IMR-90 (cell line): Measurements from ENCODE around the gene SPECC1L. TPM values are rescaled to one million over a fixed set of nuclear protein-coding genes. Genes with fewer than 3 reads are reported as not detected.
A peak's percentile ranks its signal among the peaks of the same experiment; 100 is the strongest.

Source experiments
- ATAC-seq: fragments of 200-7000 bp; cut with Tn5 transposase; 2 replicates; pipeline ENCODE4 v1.9.1; 2020; ENCODE audit warnings: low read depth, mild to moderate bottlenecking, moderate library complexity
- BruUV-seq: library from RNA; stranded (reverse); fragments of 400-500 nt; replicated peaks from 2 replicates; lab custom pipeline; 2021; lab: Mats Ljungman, UMichigan
- CTCF ChIA-PET: fragments of 300-600 bp; formaldehyde crosslinking; extraction: SDS; loops from one replicate; lab custom pipeline; 2021; ENCODE audit warnings: antibody characterized with exemption; lab: Yijun Ruan, JAX
- POLR2A ChIA-PET: fragments of 300-600 bp; sonication (Branson Sonifier 250); formaldehyde crosslinking; loops from one replicate; lab custom pipeline; 2022; ENCODE audit warnings: antibody characterized with exemption; ENCODE audit not compliant: unreplicated experiment; lab: Charles Lee
- DNase-seq: peaks from one replicate; pipeline ENCODE4 v3.0.0; 2013
- H2AFZ ChIP-seq: replicated peaks from 2 replicates; pipeline ENCODE3; 2013; ENCODE audit warnings: low read length, mild to moderate bottlenecking; ENCODE audit not compliant: poor library complexity
- H2AK5ac ChIP-seq: 2 replicates; pipeline ENCODE4 v1.6.1; 2013; ENCODE audit warnings: low read depth, low read length, inconsistent platforms
- H2AK9ac ChIP-seq: replicated peaks from 2 replicates; pipeline ENCODE3; 2013; ENCODE audit warnings: mild to moderate bottlenecking, low read depth, low read length, moderate library complexity; ENCODE audit not compliant: poor library complexity
- H2BK120ac ChIP-seq: 2 replicates; pipeline ENCODE4 v1.6.1; 2013; ENCODE audit warnings: low read depth, low read length, inconsistent platforms
- H2BK15ac ChIP-seq: 3 replicates; pipeline ENCODE4 v1.6.1; 2013; ENCODE audit warnings: low read depth, low read length, inconsistent platforms
- H2BK20ac ChIP-seq: 2 replicates; pipeline ENCODE4 v1.6.1; 2013; ENCODE audit warnings: low read depth, mild to moderate bottlenecking, inconsistent platforms, low read length, moderate library complexity
- H2BK5ac ChIP-seq: 2 replicates; pipeline ENCODE4 v1.6.1; 2013; ENCODE audit warnings: mild to moderate bottlenecking, low read depth, low read length, inconsistent platforms; ENCODE audit not compliant: poor library complexity, severe bottlenecking
- H3K14ac ChIP-seq: replicated peaks from 2 replicates; pipeline ENCODE4 v1.6.1; 2013; ENCODE audit warnings: low read depth, low read length, inconsistent platforms
- H3K18ac ChIP-seq: 2 replicates; pipeline ENCODE4 v1.6.1; 2013; ENCODE audit warnings: low read depth, low read length, control low read depth
- H3K23ac ChIP-seq: 2 replicates; pipeline ENCODE4 v1.6.1; 2013; ENCODE audit warnings: low read depth, low read length, inconsistent platforms
- H3K27ac ChIP-seq: 2 replicates; pipeline ENCODE4 v1.5.1; 2013; ENCODE audit warnings: mild to moderate bottlenecking, control low read depth, low read length; ENCODE audit not compliant: insufficient read depth
- H3K27me3 ChIP-seq: 2 replicates; pipeline ENCODE4 v1.6.1; 2013; ENCODE audit warnings: low read length; ENCODE audit not compliant: control insufficient read depth, insufficient read depth
- H3K36me3 ChIP-seq: 2 replicates; pipeline ENCODE4 v1.6.1; 2013; ENCODE audit warnings: low read length, mixed read lengths; ENCODE audit not compliant: control insufficient read depth, insufficient read depth
- H3K4ac ChIP-seq: 2 replicates; pipeline ENCODE4 v1.6.1; 2013; ENCODE audit warnings: low read depth, low read length, inconsistent platforms
- H3K4me1 ChIP-seq: 2 replicates; pipeline ENCODE4 v1.6.1; 2013; ENCODE audit warnings: low read length, mixed read lengths; ENCODE audit not compliant: control insufficient read depth, insufficient read depth
- H3K4me2 ChIP-seq: 2 replicates; pipeline ENCODE4 v1.6.1; 2013; ENCODE audit warnings: low read depth, mild to moderate bottlenecking, control low read depth, low read length, moderate library complexity
- H3K4me3 ChIP-seq: 2 replicates; pipeline ENCODE4 v1.5.1; 2013; ENCODE audit warnings: low read depth, mild to moderate bottlenecking, control low read depth, low read length, moderate library complexity; ENCODE audit not compliant: insufficient read depth
- H3K56ac ChIP-seq: 2 replicates; pipeline ENCODE4 v1.6.1; 2013; ENCODE audit warnings: low read length, inconsistent platforms; ENCODE audit not compliant: insufficient read depth; ENCODE audit errors: extremely low read depth
- H3K79me1 ChIP-seq, 2 experiments: 2 replicates each; pipeline ENCODE4 v1.6.1; 2013; ENCODE audit warnings: low read length in 2 of 2, inconsistent platforms in 1 of 2, low read depth in 1 of 2
- H3K9ac ChIP-seq: 2 replicates; pipeline ENCODE4 v1.6.1; 2013; ENCODE audit warnings: low read depth, low read length, control low read depth
- H3K9me1 ChIP-seq: 2 replicates; pipeline ENCODE4 v1.6.1; 2013; ENCODE audit warnings: low read length, inconsistent platforms; ENCODE audit not compliant: insufficient read depth
- H3K9me3 ChIP-seq: 2 replicates; pipeline ENCODE4 v1.6.1; 2013; ENCODE audit warnings: low read length; ENCODE audit not compliant: control insufficient read depth, insufficient read depth
- H4K20me1 ChIP-seq: 2 replicates; pipeline ENCODE4 v1.6.1; 2013; ENCODE audit warnings: low read length, inconsistent platforms; ENCODE audit not compliant: insufficient read depth
- H4K5ac ChIP-seq: 2 replicates; pipeline ENCODE4 v1.6.1; 2013; ENCODE audit warnings: mild to moderate bottlenecking, low read depth, low read length, control low read depth
- H4K8ac ChIP-seq, 2 experiments: 2 replicates each; pipeline ENCODE4 v1.6.1; 2013; ENCODE audit warnings: low read depth in 2 of 2, low read length in 2 of 2, control low read depth in 1 of 2, inconsistent platforms in 1 of 2
- H4K91ac ChIP-seq: 2 replicates; pipeline ENCODE4 v1.6.1; 2013; ENCODE audit warnings: low read depth, low read length, inconsistent platforms; ENCODE audit not compliant: insufficient read depth
- CEBPB ChIP-seq: IDR thresholded peaks from 2 replicates; pipeline ENCODE4 v1.6.1; 2012; ENCODE audit warnings: low read depth, low read length, improper control_type of control experiment
- CHD1 ChIP-seq: IDR thresholded peaks from 2 replicates; pipeline ENCODE4 v1.6.1; 2012; ENCODE audit warnings: low read depth, low read length, improper control_type of control experiment
- CTCF ChIP-seq: conservative IDR thresholded peaks from 2 replicates; pipeline ENCODE4 v1.5.1; 2012; ENCODE audit warnings: mild to moderate bottlenecking, low read depth, low read length, improper control_type of control experiment
- ELK1 ChIP-seq: fragments of 150-350 bp; IDR thresholded peaks from 2 replicates; pipeline ENCODE4 v1.6.1; 2016; ENCODE audit warnings: low read depth, mild to moderate bottlenecking, low read length, moderate library complexity, borderline replicate concordance
- FOS ChIP-seq: fragments of 150-350 bp; IDR thresholded peaks from 2 replicates; pipeline ENCODE4 v1.6.1; 2016; ENCODE audit warnings: low read depth, low read length
- MAFK ChIP-seq: IDR thresholded peaks from 2 replicates; pipeline ENCODE4 v1.6.1; 2012; ENCODE audit warnings: low read depth, low read length, improper control_type of control experiment
- MAZ ChIP-seq: IDR thresholded peaks from 2 replicates; pipeline ENCODE4 v1.6.1; 2012; ENCODE audit warnings: low read depth, mild to moderate bottlenecking, low read length, improper control_type of control experiment, moderate library complexity, borderline replicate concordance
- MXI1 ChIP-seq: IDR thresholded peaks from 2 replicates; pipeline ENCODE4 v1.6.1; 2012; ENCODE audit warnings: low read depth, mild to moderate bottlenecking, low read length, moderate library complexity, borderline replicate concordance
- POLR2A ChIP-seq: IDR thresholded peaks from 2 replicates; pipeline ENCODE4 v1.6.1; 2012; ENCODE audit warnings: mild to moderate bottlenecking, low read depth, low read length
- RAD21 ChIP-seq: IDR thresholded peaks from 2 replicates; pipeline ENCODE4 v1.6.1; 2012; ENCODE audit warnings: low read length, improper control_type of control experiment
- RCOR1 ChIP-seq: IDR thresholded peaks from 2 replicates; pipeline ENCODE4 v1.6.1; 2012; ENCODE audit warnings: mild to moderate bottlenecking, low read length, improper control_type of control experiment; ENCODE audit not compliant: insufficient replicate concordance
- USF2 ChIP-seq: fragments of 150-350 bp; IDR thresholded peaks from 2 replicates; pipeline ENCODE4 v1.6.1; 2017; ENCODE audit warnings: mild to moderate bottlenecking, antibody characterized with exemption, low read length, low read depth
- WGBS, 2 experiments: methylation state at CpG; one replicate each; pipeline versions ENCODE4 v1.1.5 to v1.1.7; 2013; ENCODE audit warnings: missing lambda C conversion rate in 2 of 2; ENCODE audit not compliant: insufficient read length in 1 of 2; ENCODE audit errors: extremely low coverage in 2 of 2; 5-methylcytosine and 5-hydroxymethylcytosine counted together
- dilution Hi-C: fragments of 300-500 bp; cut with HindIII; formaldehyde crosslinking; loops from one replicate; pipeline ENCODE4 v1.14.3; 2018; ENCODE audit warnings: low sequenced_read_pairs; ENCODE audit not compliant: unreplicated experiment
- in situ Hi-C: fragments of 300-500 bp; cut with MboI; formaldehyde crosslinking; loops from 3 replicates; pipeline ENCODE4 v1.14.3; 2019; ENCODE audit warnings: low sequenced_read_pairs, inconsistent platforms, mixed read lengths
- intact Hi-C: fragments of 100-400 bp; cut with micrococcal nuclease; formaldehyde crosslinking; loops from 2 replicates; pipeline ENCODE4 v1.10.0; 2022
- polyA plus RNA-seq, 3 experiments: library from polyadenylated mRNA; depleted of rRNA; stranded (reverse); fragments of >200 nt; gene quantifications; 2 replicates each; pipeline ENCODE4 v1.2.3, GENCODE V29; 2012; ENCODE audit warnings: low replicate concordance in 1 of 3
- total RNA-seq: library from RNA; depleted of rRNA; stranded (reverse); fragments of >200 nt; gene quantifications from 2 replicates; pipeline ENCODE4 v1.2.3, GENCODE V29; 2012

SPECC1L gene
- total and polyA plus RNA-seq, 2 of the 4 experiments (the other 2 are of a cell fraction): 18.7 to 44.1 TPM

GRCh38 chr22:24406322-24407277, 136.0 kb downstream of the SPECC1L start (continued):
- TF ChIP-seq USF2 (no peak), CEBPB (no peak)

GRCh38 chr22:24407278-24407665, 136.6 kb downstream of the SPECC1L start:
- POLR2A ChIA-PET: no interaction called here
- no peak for ATAC-seq
- intact Hi-C loops: no loop called here
- TF ChIP-seq ELK1 (no peak), MAFK (no peak), MAZ (no peak), RAD21 (no peak), CTCF (no peak), FOS (no peak), RCOR1 (no peak), CEBPB (no peak), CHD1 (no peak), MXI1 (no peak), POLR2A (no peak)

More at GRCh38 chr22:24407278-24407665, 136.6 kb downstream of the SPECC1L start:
- Histone ChIP-seq H3K9me3 (no peaks in the 10 kb centered on the region), H3K4me3 (no peak overlapping the region), H3K56ac (no peak overlapping the region), H4K5ac (no peak overlapping the region), H3K27ac (no peak overlapping the region), H2BK20ac (no peak overlapping the region), H3K9me1 (peaks cover 57% of the 10 kb centered on the region), H2BK5ac (no peak overlapping the region), H3K4me1 (peaks cover 31% of the 10 kb centered on the region), H2AFZ (no peak overlapping the region), H3K9ac (no peak overlapping the region), H3K27me3 (no peaks in the 10 kb centered on the region), H3K36me3 (peaks cover 18% of the 10 kb centered on the region; the same call in 1 of the 2 replicates), H2BK15ac (no peak overlapping the region), H4K8ac (peak overlapping the region in 1 of 2 experiments; percentile 26; a peak in 1 of 4 replicates), H4K20me1 (peaks cover 27% of the 10 kb centered on the region), H4K91ac (no peak overlapping the region), H2AK9ac (no peak overlapping the region), H3K79me1 (peaks cover 59 to 93% of the 10 kb centered on the region in 2 experiments), H3K14ac (no peak overlapping the region), H2BK120ac (no peak overlapping the region), H3K23ac (peak overlapping the region; percentile 49; the same call in 1 of the 2 replicates), H2AK5ac (no peak overlapping the region; the same call in 1 of the 2 replicates), H3K4ac (no peak overlapping the region; the same call in 1 of the 2 replicates), H3K4me2 (no peak overlapping the region), H3K18ac (no peak overlapping the region)
- in situ Hi-C loops: no loop called here
- dilution Hi-C loops: no loop called here
- DNase-seq: no peak
- 58% methylated on average over 6 of the region's 15 CpGs; no CpG with 5 or more reads in 1 of the 2 experiments for WGBS, 2 experiments
- BruUV-seq: no TSS peak
- CTCF ChIA-PET: no interaction called here
